A549 (cell line): ENCODE data around the gene MAG. TPM values are rescaled to one million over a fixed set of nuclear protein-coding genes. Genes with fewer than 3 reads are reported as not detected.
A peak's percentile ranks its signal among the peaks of the same experiment; 100 is the strongest.

Experiments used
- ATAC-seq, 2 experiments: fragments of 200-7000 bp in 1 of 2; fragments of >200 bp in 1 of 2; cut with Nextera tagmentation in 1 of 2; cut with Tn5 transposase in 1 of 2; 3 replicates each; pipeline versions ENCODE4 v1.8.0 to v1.9.1; 2018 to 2020; ENCODE audit warnings: mild to moderate bottlenecking in 1 of 2, moderate library complexity in 1 of 2
- CTCF ChIA-PET: fragments of 300-600 bp; sonication (Branson Sonifier 250); formaldehyde crosslinking; extraction: SDS; loops from one replicate; lab custom pipeline; 2021; ENCODE audit warnings: antibody characterized with exemption, inconsistent platforms; lab: Yijun Ruan, JAX
- POLR2A ChIA-PET: fragments of 350-600 bp; formaldehyde crosslinking; extraction: SDS; loops from one replicate; lab custom pipeline; 2021; ENCODE audit warnings: antibody characterized with exemption, inconsistent platforms; lab: Yijun Ruan, JAX
- DNase-seq, 2 experiments: peaks; one replicate each; pipeline versions ENCODE4 v3.0.0 to v3.0.0-alpha.2; 2011 to 2016; ENCODE audit warnings: low read depth in 1 of 2, low spot score in 1 of 2
- FAIRE-seq: peaks from 2 replicates; lab custom pipeline; 2011; peaks lifted over from hg19 to GRCh38; lab: Jason Lieb, UNC
- H3K27ac ChIP-seq, 2 experiments: fragments of >200 bp; sonication (Bioruptor Twin); formaldehyde crosslinking; 3 replicates each; pipeline ENCODE4 v1.5.1; 2016 to 2017
- H3K4me1 ChIP-seq: fragments of >200 bp; sonication (Bioruptor Twin); formaldehyde crosslinking; 3 replicates; pipeline ENCODE4 v1.6.1; 2016
- H3K4me2 ChIP-seq: fragments of >200 bp; sonication (Bioruptor Twin); formaldehyde crosslinking; 3 replicates; pipeline ENCODE4 v1.6.1; 2016
- H3K4me3 ChIP-seq: fragments of >200 bp; sonication (Bioruptor Twin); formaldehyde crosslinking; 3 replicates; pipeline ENCODE4 v1.5.1; 2016
- H3K9me3 ChIP-seq: fragments of >200 bp; sonication (Bioruptor Twin); formaldehyde crosslinking; 3 replicates; pipeline ENCODE4 v1.6.1; 2016
- CBX8 ChIP-seq: fragments of 200-600 bp; sonication (generic); IDR thresholded peaks from 2 replicates; pipeline ENCODE4 v1.6.1; 2016
- CEBPB ChIP-seq, 2 experiments: fragments of >200 bp in 1 of 2; sonication (Bioruptor Twin) in 1 of 2; formaldehyde crosslinking in 1 of 2; IDR thresholded peaks; 2 replicates each; pipeline ENCODE4 v1.6.1; 2012 to 2016
- CHD2 ChIP-seq: fragments of 150-350 bp; IDR thresholded peaks from 2 replicates; pipeline ENCODE4 v1.6.1; 2014; ENCODE audit warnings: low read length; ENCODE audit not compliant: partially characterized antibody
- CHD4 ChIP-seq: fragments of 200-600 bp; sonication (generic); IDR thresholded peaks from 2 replicates; pipeline ENCODE4 v1.6.1; 2016; ENCODE audit warnings: antibody characterized with exemption, mild to moderate bottlenecking, borderline replicate concordance
- E2F6 ChIP-seq: IDR thresholded peaks from 2 replicates; pipeline ENCODE4 v1.6.1; 2012; ENCODE audit warnings: low read depth, borderline replicate concordance
- EHF ChIP-seq: fragments of 250-450 bp; sonication (Bioruptor Pico); IDR thresholded peaks from 2 replicates; pipeline ENCODE4 v1.5.0; 2020; ENCODE audit warnings: mild to moderate bottlenecking
- EHMT2 ChIP-seq: fragments of 200-600 bp; sonication (generic); IDR thresholded peaks from 2 replicates; pipeline ENCODE4 v1.6.1; 2016; ENCODE audit warnings: antibody characterized with exemption, low read depth, mild to moderate bottlenecking, moderate library complexity
- EP300 ChIP-seq, 2 experiments: fragments of >200 bp; sonication (Bioruptor Twin); formaldehyde crosslinking; IDR thresholded peaks; 2 replicates in 1 of 2; 3 replicates in 1 of 2; pipeline ENCODE4 v1.6.1; 2016 to 2017
- FOXS1 ChIP-seq: fragments of 250-450 bp; sonication (Bioruptor Pico); IDR thresholded peaks from 2 replicates; pipeline ENCODE4 v1.5.0; 2020; ENCODE audit warnings: mild to moderate bottlenecking, moderate library complexity
- KDM1A ChIP-seq: fragments of 200-600 bp; sonication (generic); IDR thresholded peaks from 2 replicates; pipeline ENCODE4 v1.6.1; 2016; ENCODE audit warnings: low read depth, mild to moderate bottlenecking
- MAX ChIP-seq: IDR thresholded peaks from 2 replicates; pipeline ENCODE4 v1.6.1; 2012
- NR3C1 ChIP-seq: fragments of >200 bp; sonication (Bioruptor Twin); formaldehyde crosslinking; IDR thresholded peaks from 3 replicates; pipeline ENCODE4 v1.6.1; 2017
- POLR2A ChIP-seq: IDR thresholded peaks from 2 replicates; pipeline ENCODE4 v1.6.1; 2012; ENCODE audit warnings: mild to moderate bottlenecking, low read length
- POLR2AphosphoS2 ChIP-seq: conservative IDR thresholded peaks from 2 replicates; pipeline ENCODE4 v1.6.1; 2012; ENCODE audit warnings: low read length, improper control_type of control experiment, inconsistent platforms
- RAD21 ChIP-seq, 2 experiments: fragments of >200 bp in 1 of 2; sonication (Bioruptor Twin) in 1 of 2; formaldehyde crosslinking in 1 of 2; IDR thresholded peaks in 1 of 2; conservative IDR thresholded peaks in 1 of 2; 2 replicates in 1 of 2; 3 replicates in 1 of 2; pipeline ENCODE4 v1.6.1; 2012 to 2018; ENCODE audit warnings: inconsistent platforms in 1 of 2
- RARB ChIP-seq: fragments of 250-450 bp; sonication (Bioruptor Pico); IDR thresholded peaks from 2 replicates; pipeline ENCODE4 v1.8.0; 2021; ENCODE audit warnings: mild to moderate bottlenecking, moderate library complexity
- RCOR1 ChIP-seq: fragments of 150-350 bp; IDR thresholded peaks from 2 replicates; pipeline ENCODE4 v1.6.1; 2014; ENCODE audit warnings: antibody characterized with exemption, low read length, low read depth
- REST ChIP-seq: fragments of 200-600 bp; sonication (generic); IDR thresholded peaks from 2 replicates; pipeline ENCODE4 v1.6.1; 2016; ENCODE audit warnings: antibody characterized with exemption, mild to moderate bottlenecking, moderate library complexity
- RFX5 ChIP-seq: fragments of 450-650 bp; IDR thresholded peaks from 2 replicates; pipeline ENCODE4 v1.7.1; 2014; ENCODE audit warnings: antibody characterized with exemption, mild to moderate bottlenecking, moderate library complexity
- ZSCAN20 ChIP-seq: fragments of 250-450 bp; sonication (Bioruptor Pico); IDR thresholded peaks from 2 replicates; pipeline ENCODE4 v1.8.0; 2022; ENCODE audit warnings: mild to moderate bottlenecking, moderate library complexity
- WGBS: methylation state at CpG from one replicate; pipeline ENCODE4 v1.1.6; 2017; ENCODE audit errors: missing lambda C conversion rate; 5-methylcytosine and 5-hydroxymethylcytosine counted together
- polyA plus RNA-seq, 4 experiments: library from polyadenylated mRNA; depleted of rRNA in 3 of 4; stranded (reverse); fragments of >200 nt; fragmentation: RNase III in 1 of 4; extraction: RNeasy Plus Mini Kit Qiagen cat#74134 plus additional on column Dnase treatment in 1 of 4; gene quantifications; 2 replicates in 3 of 4; 3 replicates in 1 of 4; pipeline ENCODE4 v1.2.3, GENCODE V29; 2011 to 2017
- TF ChIP-seq, protein P1 (sequence below): fragments of 150-350 bp; IDR thresholded peaks from 2 replicates; pipeline ENCODE4 v1.6.1; 2014; ENCODE audit warnings: low read depth, mild to moderate bottlenecking, low read length

MAG gene
- polyA plus RNA-seq, 2 of the 4 experiments (the other 2 are of a cell fraction), result not detected

DNA sequence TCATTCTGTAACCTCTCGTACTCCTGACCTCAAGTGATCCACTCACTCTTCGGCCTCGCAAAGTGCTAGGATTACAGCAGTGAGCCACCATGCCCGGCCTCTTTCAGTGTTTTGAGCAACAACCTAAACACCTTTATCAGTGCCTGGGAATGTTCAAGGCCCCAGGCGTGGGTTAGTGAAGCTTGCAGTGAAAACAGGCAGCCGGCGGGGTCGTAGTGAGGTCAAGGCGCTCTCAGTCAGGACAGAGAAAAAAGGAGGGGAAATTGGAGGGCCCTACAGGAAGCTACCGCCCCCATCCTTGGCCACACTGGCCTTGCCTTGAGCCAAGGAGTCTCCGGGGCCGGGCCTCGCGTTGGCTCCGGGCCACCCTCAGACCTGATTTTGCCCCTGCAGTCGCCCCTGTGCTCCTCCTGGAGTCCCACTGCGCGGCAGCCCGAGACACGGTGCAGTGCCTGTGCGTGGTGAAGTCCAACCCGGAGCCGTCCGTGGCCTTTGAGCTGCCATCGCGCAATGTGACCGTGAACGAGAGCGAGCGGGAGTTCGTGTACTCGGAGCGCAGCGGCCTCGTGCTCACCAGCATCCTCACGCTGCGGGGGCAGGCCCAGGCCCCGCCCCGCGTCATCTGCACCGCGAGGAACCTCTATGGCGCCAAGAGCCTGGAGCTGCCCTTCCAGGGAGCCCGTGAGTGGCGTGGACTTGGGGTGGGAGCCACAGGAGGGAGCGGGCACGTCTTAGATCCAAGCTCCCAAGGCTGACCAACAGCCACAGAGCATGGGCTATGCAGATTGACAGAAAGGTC lies 17.7 kb downstream of the MAG start:
- WGBS, result 82% methylated on average over 47 of the region's 47 CpGs
- Histone ChIP-seq H3K9me3 (no peaks in the 10 kb centered on the region), H3K4me3 (no peak overlapping the region), H3K4me1 (peaks cover 2% of the 10 kb centered on the region; the same call in 1 of the 3 replicates), H3K27ac (no peak overlapping the region), H3K4me2 (no peak overlapping the region)
- DNase-seq, result no peak
- ATAC-seq, result no peak
- POLR2A ChIA-PET, result no interaction called here
- CTCF ChIA-PET, result interaction anchor here (1.0 to 4.1 kb wide), 3 partner anchors 16 to 43 kb away, joined by 3 to 19 read pairs (median 4); no protein-coding TSS in a partner anchor
- FAIRE-seq, result no peak
- TF ChIP-seq POLR2AphosphoS2, result no peak
- TF ChIP-seq POLR2A, result 0 out of 2 replicates have a peak, but pooled peaks have one; percentile 5

GRCh38 chr19:35310331-35310730 lies 18.4 kb downstream of the MAG start:
- H3K27ac ChIP-seq, result no peak overlapping the region

More at GRCh38 chr19:35310331-35310730, 18.4 kb downstream of the MAG start:
- no peak for FAIRE-seq
- TF ChIP-seq CHD2 (no peak), E2F6 (no peak), FOXS1 (no peak), RFX5 (no peak), CEBPB (IDR thresholded peaks at IDR 0.05) (no peak), EHF (CRISPR knock-in tag) (no peak), KDM1A (no peak), REST (no peak), CHD4 (no peak), EHMT2 (no peak), MAX (no peak), EP300 (IDR thresholded peaks at IDR 0.05) (no peak), NR3C1 (no peak), ZSCAN20 (no peak), CBX8 (no peak), POLR2AphosphoS2 (no peak), RARB (CRISPR knock-in tag) (no peak), RAD21 (conservative IDR thresholded peaks at IDR 0.05 in 1 of 2, IDR thresholded peaks at IDR 0.05 in 1 of 2) (no peak), RCOR1 (no peak)
- TF ChIP-seq, protein P1, sequence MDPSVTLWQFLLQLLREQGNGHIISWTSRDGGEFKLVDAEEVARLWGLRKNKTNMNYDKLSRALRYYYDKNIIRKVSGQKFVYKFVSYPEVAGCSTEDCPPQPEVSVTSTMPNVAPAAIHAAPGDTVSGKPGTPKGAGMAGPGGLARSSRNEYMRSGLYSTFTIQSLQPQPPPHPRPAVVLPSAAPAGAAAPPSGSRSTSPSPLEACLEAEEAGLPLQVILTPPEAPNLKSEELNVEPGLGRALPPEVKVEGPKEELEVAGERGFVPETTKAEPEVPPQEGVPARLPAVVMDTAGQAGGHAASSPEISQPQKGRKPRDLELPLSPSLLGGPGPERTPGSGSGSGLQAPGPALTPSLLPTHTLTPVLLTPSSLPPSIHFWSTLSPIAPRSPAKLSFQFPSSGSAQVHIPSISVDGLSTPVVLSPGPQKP, result no peak
- no peak for ATAC-seq
- no peak overlapping the region for H3K4me3 ChIP-seq
- peaks cover 2% of the 10 kb centered on the region; the same call in 1 of the 3 replicates for H3K4me1 ChIP-seq
- ChIA-PET CTCF (interaction anchor here (1.0 to 4.1 kb wide), 3 partner anchors 25 to 185 kb away, joined by 3 to 19 read pairs (median 9); no protein-coding TSS in a partner anchor), POLR2A (no interaction called here)
- 82% methylated on average over 12 of the region's 12 CpGs for WGBS
- no peaks in the 10 kb centered on the region for H3K9me3 ChIP-seq
- DNase-seq, result no peak
- no peak overlapping the region for H3K4me2 ChIP-seq
